ENCODE results near the gene C2orf76. TPM values are rescaled to one million over a fixed set of nuclear protein-coding genes. Genes with fewer than 3 reads are reported as not detected.

Gene C2orf76
- total RNA-seq, 1 experiment from 2014 or later, result 18.6 TPM

- in situ Hi-C loops (cut with HindIII; ENCODE audit: low sequenced_read_pairs), result no loop called here
- no peak for DNase-seq (ENCODE audit: low spot score)
Measured at GRCh38 chr2:119308793-119309330, 57.8 kb downstream of the C2orf76 start.

- no peak for DNase-seq (ENCODE audit: low spot score)
- in situ Hi-C loops (cut with HindIII; ENCODE audit: low sequenced_read_pairs), result no loop called here
Measured at GRCh38 chr2:119307419-119308140, 59.1 kb downstream of the C2orf76 start.

- in situ Hi-C loops (cut with HindIII; ENCODE audit: low sequenced_read_pairs), result no loop called here
- DNase-seq (ENCODE audit: low spot score), result no peak
Measured at GRCh38 chr2:119306196-119306590, 60.4 kb downstream of the C2orf76 start.

DNA sequence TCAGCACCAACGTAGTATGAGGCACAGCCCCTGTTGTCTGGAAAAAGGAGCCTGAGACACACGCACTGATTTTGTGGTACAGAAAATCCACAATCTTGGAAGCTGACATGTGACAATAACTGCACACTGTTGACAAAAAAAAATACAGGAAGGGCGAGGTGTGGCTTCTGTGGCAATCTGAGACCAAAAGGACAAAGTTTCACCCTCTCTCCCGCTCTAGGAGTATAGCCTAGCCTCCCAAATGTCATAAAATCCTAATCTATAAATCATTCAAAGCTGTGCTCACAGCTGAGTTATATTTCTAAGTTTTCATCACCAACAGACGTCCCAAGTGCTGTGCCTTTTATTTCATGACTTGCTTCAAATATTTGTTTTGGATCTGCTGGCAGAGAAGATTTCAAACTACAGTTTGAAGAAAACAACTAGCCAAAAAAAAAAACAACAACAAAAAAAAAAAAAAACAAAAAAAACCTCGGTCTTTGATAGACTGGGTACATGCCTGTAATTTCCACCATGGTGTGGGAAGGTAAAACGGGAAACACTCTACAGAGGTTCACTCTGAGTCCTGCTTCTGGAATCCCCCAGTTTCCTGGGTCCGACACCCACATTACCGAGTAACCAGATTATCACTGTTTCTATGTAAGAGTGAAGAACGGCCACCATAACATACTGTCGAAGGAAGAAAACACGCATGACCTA, 61.0 kb downstream of the C2orf76 start:
- no peak for DNase-seq (ENCODE audit: low spot score)
- in situ Hi-C loops (cut with HindIII; ENCODE audit: low sequenced_read_pairs), result no loop called here

- in situ Hi-C loops (cut with HindIII; ENCODE audit: low sequenced_read_pairs), result no loop called here
- DNase-seq (ENCODE audit: low spot score), result no peak
Measured at GRCh38 chr2:119304847-119305246, 61.8 kb downstream of the C2orf76 start.

DNA sequence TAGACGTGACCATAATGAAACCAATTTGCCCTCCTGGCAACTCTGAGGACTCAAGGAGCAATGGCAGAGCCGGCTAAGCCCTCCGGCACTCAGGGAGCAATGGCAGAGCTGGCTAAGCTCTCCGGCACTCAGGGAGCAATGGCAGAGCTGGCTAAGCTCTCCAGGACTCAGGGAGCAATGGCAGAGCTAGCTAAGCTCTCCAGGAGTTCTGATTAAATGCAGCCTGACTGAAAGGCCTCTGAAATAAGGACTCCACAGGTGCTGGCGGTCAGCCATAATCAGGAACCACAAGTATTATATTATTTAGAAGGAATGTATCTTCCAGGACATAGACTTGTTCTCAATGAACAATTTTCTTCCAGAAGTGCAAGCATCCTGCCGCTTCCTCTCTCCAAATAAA, 65.2 kb downstream of the C2orf76 start:
- DNase-seq (ENCODE audit: low spot score), result no peak
- in situ Hi-C loops (cut with HindIII; ENCODE audit: low sequenced_read_pairs), result no loop called here

GRCh38 chr2:119295688-119296375, 70.8 kb downstream of the C2orf76 start:
- no peak for DNase-seq (ENCODE audit: low spot score)
- in situ Hi-C loops (cut with HindIII; ENCODE audit: low sequenced_read_pairs), result no loop called here

DNA sequence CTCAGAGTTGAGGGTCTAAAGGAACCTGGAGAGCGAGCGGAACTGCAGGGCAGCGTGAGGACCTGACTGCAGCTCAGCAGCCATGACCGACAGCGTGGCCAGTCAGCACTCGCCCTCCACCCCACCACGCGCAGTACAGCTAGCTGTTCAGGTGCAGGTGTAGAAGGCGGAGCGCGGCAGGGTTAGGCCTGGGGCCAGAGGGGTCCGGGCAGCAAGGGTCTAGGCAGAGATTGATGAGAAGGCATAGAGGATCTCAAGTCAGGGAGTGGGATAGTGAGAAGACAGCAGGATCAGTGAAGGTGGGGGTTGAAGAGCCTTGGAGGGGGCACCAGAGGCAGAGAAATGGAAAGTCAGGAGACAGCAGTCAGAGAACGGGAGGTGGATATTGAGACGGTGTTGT, 72.0 kb downstream of the C2orf76 start:
- in situ Hi-C loops (cut with HindIII; ENCODE audit: low sequenced_read_pairs), result no loop called here
- no peak for DNase-seq (ENCODE audit: low spot score)

GRCh38 chr2:119293900-119294299, 72.7 kb downstream of the C2orf76 start:
- peak; percentile 51 for DNase-seq (ENCODE audit: low spot score)
- in situ Hi-C loops (cut with HindIII; ENCODE audit: low sequenced_read_pairs), result no loop called here

- DNase-seq (ENCODE audit: low spot score), result no peak
- in situ Hi-C loops (cut with HindIII; ENCODE audit: low sequenced_read_pairs), result no loop called here
Measured at GRCh38 chr2:119293254-119293653, 73.4 kb downstream of the C2orf76 start.

- in situ Hi-C loops (cut with HindIII; ENCODE audit: low sequenced_read_pairs), result no loop called here
- DNase-seq (ENCODE audit: low spot score), result no peak
Measured at GRCh38 chr2:119292226-119292625, 74.4 kb downstream of the C2orf76 start.

- in situ Hi-C loops (cut with HindIII; ENCODE audit: low sequenced_read_pairs), result no loop called here
- DNase-seq (ENCODE audit: low spot score), result no peak
Measured at GRCh38 chr2:119291588-119292167, 75.0 kb downstream of the C2orf76 start.

DNA sequence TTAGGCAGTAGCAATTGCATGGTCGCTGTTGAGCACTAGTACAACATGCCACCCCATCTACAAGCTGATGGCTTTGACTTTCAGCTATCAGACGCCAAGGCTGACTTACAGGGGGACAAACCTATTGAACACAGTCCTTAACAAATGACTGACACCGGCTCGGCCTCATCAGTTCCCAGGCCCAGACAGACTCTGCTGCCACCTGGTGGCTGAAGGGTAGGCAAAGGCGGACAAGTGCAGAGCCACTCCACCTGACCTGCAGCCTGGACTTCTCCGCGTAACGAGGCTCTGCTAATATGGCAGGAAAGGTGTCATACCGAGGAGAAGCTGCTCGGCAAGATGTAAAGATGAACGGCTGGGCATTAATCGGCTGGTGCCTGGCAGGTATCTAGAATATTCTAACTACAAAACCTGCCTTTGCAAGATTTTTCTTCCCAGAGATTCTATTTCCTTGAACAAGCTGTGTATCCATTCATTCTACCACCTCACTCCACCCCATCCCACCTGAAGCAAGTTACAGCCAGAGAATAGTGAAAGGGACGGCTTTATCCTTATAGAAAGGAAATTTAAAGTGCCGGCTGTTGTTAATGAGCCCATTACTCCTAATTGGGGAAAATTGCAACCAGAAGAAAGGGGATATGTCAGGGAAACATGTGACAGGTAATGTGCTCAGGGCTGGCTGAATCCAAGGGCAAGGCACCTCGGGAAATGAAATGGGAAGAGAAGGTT, 75.6 kb downstream of the C2orf76 start:
- peak; percentile 88 for DNase-seq (ENCODE audit: low spot score)
- in situ Hi-C loops (cut with HindIII; ENCODE audit: low sequenced_read_pairs), result no loop called here

DNA sequence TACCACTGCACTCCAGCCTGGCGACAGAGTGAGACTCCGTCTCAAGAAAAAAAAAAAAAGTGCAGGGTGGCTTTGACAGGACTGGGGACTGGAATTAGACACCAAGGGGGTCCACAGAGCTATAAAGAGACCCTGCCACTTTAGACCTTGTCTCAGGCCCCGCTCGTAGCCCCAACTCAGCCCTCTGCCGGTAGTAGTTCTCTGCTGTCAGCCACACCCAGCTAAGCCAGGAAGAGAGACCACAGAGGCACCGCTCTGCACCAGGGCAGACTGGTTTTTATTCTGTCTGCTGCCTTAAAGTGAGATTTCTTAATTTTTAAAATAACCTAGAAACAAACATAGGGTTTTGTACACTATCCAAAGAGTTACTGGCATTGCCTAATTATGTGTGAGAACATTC, 77.0 kb downstream of the C2orf76 start:
- in situ Hi-C loops (cut with HindIII; ENCODE audit: low sequenced_read_pairs), result no loop called here

GRCh38 chr2:119289093-119289492, 77.5 kb downstream of the C2orf76 start:
- no peak for DNase-seq (ENCODE audit: low spot score)
- in situ Hi-C loops (cut with HindIII; ENCODE audit: low sequenced_read_pairs), result no loop called here

More for the DNA sequence above, 77.0 kb downstream of the C2orf76 start:
- no peak for DNase-seq (ENCODE audit: low spot score)

GRCh38 chr2:119288576-119288975, 78.1 kb downstream of the C2orf76 start:
- in situ Hi-C loops (cut with HindIII; ENCODE audit: low sequenced_read_pairs), result no loop called here

DNA sequence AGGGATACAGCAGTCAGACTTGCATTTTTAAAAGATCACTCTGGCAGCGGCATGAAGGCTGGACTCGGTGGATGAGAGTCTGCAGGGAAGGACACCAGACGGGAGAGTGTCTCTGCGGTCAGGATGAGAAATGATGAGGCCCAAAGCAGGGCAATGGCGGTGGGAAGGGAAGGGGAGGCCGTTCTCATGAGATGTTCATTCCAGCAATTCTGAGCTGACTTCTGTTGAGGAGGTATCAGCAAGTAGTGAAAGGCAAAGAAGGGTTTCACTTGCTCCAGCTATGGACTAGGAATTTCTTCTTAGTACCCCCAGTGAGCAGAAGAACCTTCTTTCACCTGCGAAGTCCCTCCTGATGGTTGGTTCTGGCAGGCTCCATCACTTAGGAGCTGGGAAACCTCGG, 80.0 kb downstream of the C2orf76 start:
- in situ Hi-C loops (cut with HindIII; ENCODE audit: low sequenced_read_pairs), result no loop called here
- DNase-seq (ENCODE audit: low spot score), result no peak

More at GRCh38 chr2:119288576-119288975, 78.1 kb downstream of the C2orf76 start:
- DNase-seq (ENCODE audit: low spot score), result no peak

DNA sequence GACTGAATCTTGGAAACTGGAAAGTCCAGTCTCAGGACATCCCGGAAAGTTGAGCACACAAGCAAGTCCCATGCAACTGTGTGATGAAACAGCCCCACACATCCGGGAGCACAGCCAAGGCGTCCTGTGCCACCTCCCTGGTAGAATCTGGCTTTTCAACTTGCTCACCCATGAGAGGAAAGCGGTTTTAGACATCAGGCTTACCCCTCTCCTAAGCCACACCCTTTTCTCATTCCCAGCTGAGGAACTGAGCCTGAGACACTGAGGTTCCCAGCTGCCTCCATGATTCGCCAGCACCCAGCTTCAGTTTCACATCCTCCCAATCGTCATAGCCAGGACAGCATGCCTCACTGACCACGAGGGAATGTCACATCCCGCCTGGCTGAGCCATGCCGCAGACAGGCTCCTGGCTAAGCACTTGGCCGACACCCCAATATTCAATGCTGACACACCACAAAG, 82.7 kb downstream of the C2orf76 start:
- peak; percentile 86 for DNase-seq (ENCODE audit: low spot score)
- in situ Hi-C loops (cut with HindIII; ENCODE audit: low sequenced_read_pairs), result no loop called here

GRCh38 chr2:119282996-119283511, 83.6 kb downstream of the C2orf76 start:
- in situ Hi-C loops (cut with HindIII; ENCODE audit: low sequenced_read_pairs), result no loop called here

More at GRCh38 chr2:119282996-119283511, 83.6 kb downstream of the C2orf76 start:
- DNase-seq (ENCODE audit: low spot score), result peak; percentile 72
